Effector memory CD4-positive, alpha-beta T cell (primary cell): ENCODE measurements around the gene CAPN9.

Experiments
- DNase-seq, 3 donors: peaks; one replicate each; pipeline ENCODE4 v3.0.0-alpha.2; 2020
- H3K27ac ChIP-seq: 2 replicates; pipeline ENCODE4 v1.7.0; 2013; ENCODE audit warnings: mild to moderate bottlenecking, low read length, moderate library complexity; ENCODE audit not compliant: insufficient read depth, poor library complexity, severe bottlenecking
- H3K27me3 ChIP-seq: replicated peaks from 2 replicates; pipeline ENCODE4 v1.7.0; 2013; ENCODE audit warnings: mild to moderate bottlenecking, low read length; ENCODE audit not compliant: insufficient read depth, control insufficient read depth, poor library complexity, severe bottlenecking
- H3K36me3 ChIP-seq: 2 replicates; pipeline ENCODE4 v1.7.0; 2013; ENCODE audit warnings: mild to moderate bottlenecking, low read length, moderate library complexity; ENCODE audit not compliant: control insufficient read depth, insufficient read depth
- H3K4me1 ChIP-seq: 2 replicates; pipeline ENCODE4 v1.7.0; 2013; ENCODE audit warnings: low read length, mild to moderate bottlenecking; ENCODE audit not compliant: control insufficient read depth, insufficient read depth, poor library complexity, severe bottlenecking
- H3K4me3 ChIP-seq: 2 replicates; pipeline ENCODE4 v1.7.0; 2013; ENCODE audit warnings: low read length, low read depth, mild to moderate bottlenecking; ENCODE audit not compliant: insufficient read depth, poor library complexity, severe bottlenecking
- H3K9me3 ChIP-seq: 2 replicates; pipeline ENCODE4 v1.7.0; 2013; ENCODE audit warnings: mild to moderate bottlenecking, low read length, moderate library complexity; ENCODE audit not compliant: control insufficient read depth

The CAPN9 gene

DNA sequence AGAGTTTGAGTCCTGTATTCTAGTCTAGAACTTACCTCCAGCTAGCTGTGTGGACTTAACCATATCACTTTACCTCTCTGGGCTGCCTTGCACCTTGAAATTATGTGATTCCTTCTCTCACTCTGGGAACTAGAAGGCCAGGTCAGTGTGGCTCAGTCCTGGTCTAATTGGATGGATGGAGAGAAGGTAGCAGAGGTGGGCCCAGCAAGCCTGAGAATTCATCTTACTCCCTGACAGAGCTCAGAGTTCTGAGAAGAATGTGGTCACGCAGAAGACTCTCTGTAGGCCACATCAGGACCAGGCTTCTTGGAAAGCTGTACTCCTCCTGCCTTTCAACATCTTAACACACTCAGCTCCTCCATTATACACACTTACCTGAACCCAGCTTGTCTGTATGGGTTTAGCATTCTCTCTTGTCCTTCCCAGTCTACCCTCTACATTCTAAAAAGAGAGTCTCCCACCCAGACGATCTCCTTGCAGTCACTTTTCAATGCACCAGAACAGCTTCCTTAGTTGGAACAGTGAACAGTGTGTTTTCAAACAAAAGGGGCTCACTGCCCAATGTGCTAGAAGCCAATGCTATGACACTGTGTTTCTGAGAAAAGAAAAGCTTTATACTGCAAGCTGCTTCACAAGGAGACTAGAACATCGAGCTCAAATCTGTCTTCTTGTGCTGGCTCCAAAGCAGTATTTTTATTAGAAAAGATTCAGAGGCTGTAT, 60.5 kb downstream of the CAPN9 start:
- H3K4me3 ChIP-seq: no peak overlapping the region
- no peaks in the 10 kb centered on the region for H3K4me1 ChIP-seq
- no peaks in the 10 kb centered on the region for H3K9me3 ChIP-seq
- H3K27ac ChIP-seq: no peak overlapping the region
- H3K27me3 ChIP-seq: no peaks in the 10 kb centered on the region
- H3K36me3 ChIP-seq: no peaks in the 10 kb centered on the region
- DNase-seq: no peak

DNA sequence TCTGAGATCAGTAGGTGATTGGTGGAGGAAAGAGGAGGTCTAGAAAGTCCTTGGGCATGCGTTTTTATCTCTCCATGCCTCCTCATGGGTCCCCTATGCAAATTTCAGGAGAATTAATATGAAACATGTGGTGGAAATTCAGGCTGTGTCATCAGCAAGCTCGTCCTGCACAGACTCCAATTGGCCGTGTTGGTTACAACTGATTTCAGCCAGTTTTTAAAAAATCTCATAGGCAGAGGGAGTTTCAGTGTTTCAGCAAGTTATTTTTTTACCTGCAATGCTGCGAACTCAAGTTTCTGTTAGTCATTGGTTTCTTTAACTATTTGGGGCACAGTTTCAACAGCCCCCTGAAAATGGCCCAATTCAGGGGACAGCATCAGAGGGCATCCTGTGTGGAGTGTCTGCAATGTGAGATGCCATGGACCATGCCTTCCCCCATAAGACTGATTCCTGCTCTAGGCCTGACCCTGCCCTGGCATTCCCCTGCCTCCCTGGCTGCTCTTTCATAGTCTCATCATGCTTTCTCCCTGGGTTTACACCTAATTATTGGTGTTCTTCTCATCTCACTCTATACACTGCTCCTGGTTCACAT, 61.2 kb downstream of the CAPN9 start:
- no peak overlapping the region for H3K27ac ChIP-seq
- H3K4me3 ChIP-seq: no peak overlapping the region
- DNase-seq: no peak
- no peaks in the 10 kb centered on the region for H3K9me3 ChIP-seq
- no peaks in the 10 kb centered on the region for H3K36me3 ChIP-seq
- H3K4me1 ChIP-seq: no peaks in the 10 kb centered on the region
- H3K27me3 ChIP-seq: no peaks in the 10 kb centered on the region

GRCh38 chr1:230809256-230809990, 62.2 kb downstream of the CAPN9 start:
- Histone ChIP-seq H3K27me3 (no peaks in the 10 kb centered on the region), H3K4me1 (no peaks in the 10 kb centered on the region), H3K4me3 (no peak overlapping the region), H3K36me3 (no peaks in the 10 kb centered on the region), H3K27ac (no peak overlapping the region), H3K9me3 (no peaks in the 10 kb centered on the region)
- no peak for DNase-seq

DNA sequence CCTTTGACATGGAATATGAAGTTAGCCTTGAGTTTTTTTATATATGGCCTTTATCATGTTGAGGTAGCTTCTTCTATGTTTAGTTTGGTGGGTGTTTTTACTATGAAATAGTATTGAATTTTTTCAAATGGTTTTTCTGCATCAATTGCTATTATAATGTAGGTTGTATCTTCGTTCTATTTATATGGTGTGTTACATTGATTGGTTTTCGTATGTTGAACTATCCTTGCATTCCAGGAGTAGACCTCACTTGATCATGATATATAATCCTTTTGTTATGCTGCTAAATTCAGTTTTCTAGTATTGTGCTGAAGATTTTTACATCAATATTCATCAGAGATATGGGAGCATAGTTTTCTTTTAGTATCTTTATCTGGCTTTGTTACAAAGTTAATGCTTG, 65.4 kb downstream of the CAPN9 start:
- Histone ChIP-seq H3K4me1 (no peaks in the 10 kb centered on the region), H3K27ac (no peak overlapping the region), H3K36me3 (no peaks in the 10 kb centered on the region), H3K9me3 (no peaks in the 10 kb centered on the region), H3K4me3 (no peak overlapping the region), H3K27me3 (no peaks in the 10 kb centered on the region)
- DNase-seq: no peak

DNA sequence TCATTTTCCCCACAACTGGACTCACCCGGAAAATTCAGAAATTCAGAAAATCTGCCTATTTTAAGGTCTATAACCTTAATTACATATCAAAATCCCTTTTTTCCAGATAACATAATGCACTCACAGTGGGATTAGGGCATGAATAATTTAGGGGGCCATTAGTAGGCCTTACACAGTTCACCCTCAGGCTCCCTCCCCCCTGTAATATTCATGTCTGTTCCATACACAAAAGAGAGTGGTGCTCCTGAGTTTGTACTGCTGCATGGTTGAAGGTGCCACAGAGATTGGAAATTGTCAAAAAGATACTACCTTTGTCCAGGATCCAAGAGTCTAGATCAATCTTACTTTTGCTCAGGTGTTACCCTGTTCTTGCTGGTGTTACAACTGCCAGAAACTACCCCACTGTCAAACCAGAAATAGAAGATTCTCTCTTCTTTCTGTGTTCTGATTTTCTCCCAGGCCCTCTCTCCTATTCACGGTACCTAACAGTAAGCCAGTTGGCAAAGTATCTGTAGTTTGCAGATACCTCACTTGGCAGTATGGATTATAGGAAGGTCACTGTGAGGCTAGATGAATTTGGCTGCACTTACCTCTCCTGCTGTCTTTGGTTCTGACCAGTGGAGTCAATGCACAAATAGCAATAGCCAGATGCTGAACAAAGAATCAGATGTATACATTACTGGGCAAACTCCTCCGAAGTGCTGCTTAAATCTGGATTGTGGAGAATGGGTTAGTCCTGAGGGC, 67.9 kb downstream of the CAPN9 start:
- no peak overlapping the region for H3K4me3 ChIP-seq
- no peak for DNase-seq
- H3K27me3 ChIP-seq: no peaks in the 10 kb centered on the region
- H3K27ac ChIP-seq: no peak overlapping the region
- H3K9me3 ChIP-seq: no peaks in the 10 kb centered on the region
- no peaks in the 10 kb centered on the region for H3K4me1 ChIP-seq
- H3K36me3 ChIP-seq: no peaks in the 10 kb centered on the region

- Histone ChIP-seq H3K9me3 (no peaks in the 10 kb centered on the region), H3K4me3 (no peak overlapping the region), H3K27me3 (no peaks in the 10 kb centered on the region), H3K4me1 (no peaks in the 10 kb centered on the region), H3K36me3 (no peaks in the 10 kb centered on the region), H3K27ac (no peak overlapping the region)
- no peak for DNase-seq
These were observed 68.8 kb downstream of the CAPN9 start for GRCh38 chr1:230816018-230816417.

DNA sequence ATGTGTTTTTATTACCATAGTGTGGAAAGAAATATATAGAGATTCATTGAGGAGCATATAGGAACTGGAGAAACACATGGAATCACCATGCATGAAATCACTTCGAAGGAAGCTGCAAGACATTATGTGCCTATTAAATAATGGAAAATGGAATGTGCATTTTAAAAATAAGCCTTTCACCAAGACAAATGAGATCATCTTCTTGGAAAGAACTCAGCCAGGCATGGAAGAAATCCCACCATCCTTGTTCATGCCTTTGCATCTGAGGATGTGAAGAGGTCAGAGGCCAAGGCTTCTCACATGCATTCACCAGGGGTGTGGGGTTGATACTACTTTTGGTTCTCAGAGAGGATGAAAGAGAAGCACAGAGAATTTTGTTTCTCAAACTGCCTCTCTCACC, 71.2 kb downstream of the CAPN9 start:
- H3K27me3 ChIP-seq: no peaks in the 10 kb centered on the region
- no peak overlapping the region for H3K27ac ChIP-seq
- H3K36me3 ChIP-seq: no peaks in the 10 kb centered on the region
- no peaks in the 10 kb centered on the region for H3K9me3 ChIP-seq
- no peak for DNase-seq
- H3K4me1 ChIP-seq: no peaks in the 10 kb centered on the region
- no peak overlapping the region for H3K4me3 ChIP-seq

- Histone ChIP-seq H3K36me3 (no peaks in the 10 kb centered on the region), H3K4me1 (no peaks in the 10 kb centered on the region), H3K4me3 (no peak overlapping the region), H3K27ac (no peak overlapping the region), H3K9me3 (no peaks in the 10 kb centered on the region), H3K27me3 (no peaks in the 10 kb centered on the region)
- no peak for DNase-seq
These were observed 71.7 kb downstream of the CAPN9 start for GRCh38 chr1:230818901-230819300.

DNA sequence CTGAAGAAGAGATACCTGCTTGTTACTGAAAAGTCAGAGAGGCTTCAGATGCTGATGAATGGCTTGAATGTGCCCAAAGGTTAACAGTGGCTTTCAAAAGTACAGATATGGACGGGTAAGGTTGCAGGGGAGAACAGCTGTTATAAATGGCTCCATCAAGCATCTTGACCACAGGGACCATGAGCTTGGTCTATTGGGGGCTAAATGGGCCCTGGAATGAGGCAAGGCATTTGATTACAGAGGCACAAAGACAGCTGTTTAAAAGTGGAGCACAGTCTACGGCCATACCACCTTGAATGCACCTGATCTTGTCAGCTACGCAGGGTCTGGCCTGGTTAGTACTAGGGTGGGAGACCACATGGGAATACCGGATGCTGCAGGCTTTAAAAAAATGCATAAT, 72.8 kb downstream of the CAPN9 start:
- no peak for DNase-seq
- no peaks in the 10 kb centered on the region for H3K36me3 ChIP-seq
- no peak overlapping the region for H3K27ac ChIP-seq
- H3K4me1 ChIP-seq: no peaks in the 10 kb centered on the region
- H3K27me3 ChIP-seq: no peaks in the 10 kb centered on the region
- H3K4me3 ChIP-seq: no peak overlapping the region
- no peaks in the 10 kb centered on the region for H3K9me3 ChIP-seq

GRCh38 chr1:230820568-230820967, 73.4 kb downstream of the CAPN9 start:
- DNase-seq: no peak
- H3K4me3 ChIP-seq: no peak overlapping the region
- H3K9me3 ChIP-seq: no peaks in the 10 kb centered on the region
- H3K27ac ChIP-seq: no peak overlapping the region
- H3K4me1 ChIP-seq: no peaks in the 10 kb centered on the region
- no peaks in the 10 kb centered on the region for H3K27me3 ChIP-seq
- H3K36me3 ChIP-seq: no peaks in the 10 kb centered on the region
